Urothelium cell line (cell line): ENCODE results near the gene RNF144B.

Experiments
- DNase-seq: peaks from one replicate; pipeline ENCODE4 v3.0.0; 2011; ENCODE audit warnings: low spot score, mixed read lengths
- FAIRE-seq: peaks from 2 replicates; lab custom pipeline; 2011; peaks lifted over from hg19 to GRCh38; lab: Jason Lieb, UNC

Gene RNF144B

GRCh38 chr6:18473755-18474154 is 86.6 kb downstream of the RNF144B start:
- FAIRE-seq = no peak
- no peak for DNase-seq

- no peak for DNase-seq
- no peak for FAIRE-seq
Observed at GRCh38 chr6:18477301-18477941, 90.3 kb downstream of the RNF144B start.

GRCh38 chr6:18478610-18479009 is 91.5 kb downstream of the RNF144B start:
- FAIRE-seq = no peak
- DNase-seq = no peak

GRCh38 chr6:18481870-18482269 is 94.7 kb downstream of the RNF144B start:
- FAIRE-seq (no peak), DNase-seq (no peak)

- FAIRE-seq (no peak), DNase-seq (no peak)
Observed at GRCh38 chr6:18485660-18486435, 98.7 kb downstream of the RNF144B start.

- no peak for DNase-seq
- no peak for FAIRE-seq
Observed at GRCh38 chr6:18488004-18488403, 100.9 kb downstream of the RNF144B start.

DNA sequence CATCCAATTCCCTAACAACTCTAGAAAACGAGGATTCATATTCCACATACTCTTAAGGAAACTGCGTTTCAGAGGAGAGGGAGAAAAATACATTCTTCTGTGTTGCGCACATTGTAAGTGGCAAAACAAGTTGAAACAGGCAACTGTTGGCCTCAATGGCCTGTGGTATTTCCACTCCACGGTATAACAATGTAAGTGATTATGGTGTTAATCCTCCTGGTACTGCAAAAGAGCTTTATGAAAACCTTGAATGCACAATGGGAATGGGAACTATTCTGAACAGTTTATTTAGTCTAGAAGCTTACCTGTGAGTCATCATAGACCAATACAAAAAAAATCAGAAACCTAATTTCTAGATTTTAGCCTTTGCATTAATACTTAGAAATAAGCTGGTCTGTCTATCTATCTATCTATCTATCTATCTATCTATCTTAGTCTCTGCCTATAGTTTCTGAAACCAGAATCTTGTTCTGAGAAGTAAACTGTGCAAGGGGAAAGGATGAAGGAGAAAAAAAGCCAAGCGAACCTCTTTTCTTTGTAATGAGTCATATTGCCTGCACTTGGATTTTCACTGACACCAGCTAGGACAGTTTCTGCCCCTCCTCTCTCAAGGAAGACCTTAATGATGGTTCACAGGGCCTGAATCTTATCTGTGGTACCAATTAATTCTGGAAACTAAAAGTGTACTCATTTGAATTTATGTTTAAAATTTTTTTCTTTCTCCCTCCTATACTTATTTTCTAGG is 101.5 kb downstream of the RNF144B start:
- DNase-seq = peak; percentile 25

GRCh38 chr6:18489335-18489734 is 102.2 kb downstream of the RNF144B start:
- no peak for FAIRE-seq
- no peak for DNase-seq

More for the DNA sequence above, 101.5 kb downstream of the RNF144B start:
- FAIRE-seq = no peak

- FAIRE-seq = no peak
- DNase-seq = no peak
Observed at GRCh38 chr6:18491308-18492045, 104.3 kb downstream of the RNF144B start.

- FAIRE-seq = no peak
- DNase-seq = no peak
Observed at GRCh38 chr6:18492972-18493371, 105.8 kb downstream of the RNF144B start.

DNA sequence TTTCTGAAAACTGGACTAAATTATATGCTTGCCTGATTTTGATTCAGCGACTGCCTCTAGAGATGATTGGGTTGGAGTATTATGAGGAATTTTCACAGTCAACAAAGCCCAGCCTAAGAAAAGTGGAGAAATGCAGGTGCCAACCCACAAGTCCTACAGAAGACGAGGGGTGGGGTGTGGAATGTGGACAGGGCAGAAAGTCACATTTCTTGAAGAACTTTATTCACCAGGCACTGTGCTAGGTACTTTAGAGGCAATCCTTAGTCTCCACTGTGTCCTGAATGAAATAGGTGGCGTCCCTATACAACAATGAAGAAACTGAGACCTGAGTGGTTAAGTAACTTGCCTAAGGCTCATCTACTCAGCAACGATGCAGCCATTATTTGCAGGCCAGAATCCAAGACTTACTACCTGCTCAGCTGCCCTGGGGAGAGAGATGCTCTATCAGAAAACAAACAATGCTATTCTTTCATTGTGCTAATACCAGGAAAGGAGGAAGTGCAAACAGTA is 106.3 kb downstream of the RNF144B start:
- no peak for DNase-seq
- no peak for FAIRE-seq

- FAIRE-seq (no peak), DNase-seq (no peak)
Observed at GRCh38 chr6:18493925-18494324, 106.8 kb downstream of the RNF144B start.

DNA sequence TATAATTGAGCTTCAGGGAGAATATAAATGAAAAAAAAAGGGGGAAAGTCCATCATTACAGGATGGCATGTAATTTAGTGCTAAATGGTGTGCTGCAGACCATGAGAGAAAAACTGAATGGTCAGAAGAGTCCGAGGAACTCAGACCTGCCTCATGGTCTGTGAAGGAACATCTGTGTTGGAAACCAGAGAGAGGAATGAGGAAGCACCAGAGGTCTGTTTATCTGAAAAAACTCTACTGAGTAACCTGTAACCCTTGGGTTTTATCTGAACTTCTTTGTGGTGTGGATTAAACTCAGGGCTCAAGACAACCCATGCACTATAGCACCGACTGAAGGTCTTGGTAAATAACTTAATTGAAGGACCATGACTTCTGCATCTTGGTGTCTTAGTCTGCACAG is 108.1 kb downstream of the RNF144B start:
- DNase-seq (no peak), FAIRE-seq (no peak)

GRCh38 chr6:18496462-18496861 is 109.3 kb downstream of the RNF144B start:
- no peak for FAIRE-seq
- no peak for DNase-seq

- FAIRE-seq (no peak), DNase-seq (no peak)
Observed at GRCh38 chr6:18497006-18497405, 109.9 kb downstream of the RNF144B start.

DNA sequence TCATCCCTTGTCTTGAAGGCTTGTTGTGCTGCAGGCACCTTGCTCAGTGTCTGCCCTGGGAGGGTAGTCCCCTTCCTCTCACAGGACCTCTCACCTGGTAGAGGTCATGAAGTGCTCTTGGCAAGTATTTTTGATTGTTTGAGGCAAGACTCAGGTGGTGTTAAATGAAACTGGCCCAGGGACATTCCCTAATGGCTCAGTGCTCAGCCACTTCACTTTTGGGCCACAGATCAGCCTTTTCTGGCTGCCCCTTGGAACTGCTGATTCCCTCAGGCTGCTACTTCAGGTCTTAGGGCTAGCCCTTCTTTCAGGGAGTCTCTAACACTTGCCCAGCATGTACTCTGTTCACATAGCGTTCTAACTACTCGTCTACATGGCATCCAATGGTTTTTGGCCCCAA is 111.3 kb downstream of the RNF144B start:
- no peak for FAIRE-seq

GRCh38 chr6:18500921-18501662 is 113.9 kb downstream of the RNF144B start:
- no peak for FAIRE-seq

More for the DNA sequence above, 111.3 kb downstream of the RNF144B start:
- DNase-seq = no peak

GRCh38 chr6:18501663-18502013 is 114.5 kb downstream of the RNF144B start:
- DNase-seq = no peak
- FAIRE-seq = no peak

More at GRCh38 chr6:18500921-18501662, 113.9 kb downstream of the RNF144B start:
- no peak for DNase-seq

GRCh38 chr6:18503206-18503592 is 116.0 kb downstream of the RNF144B start:
- FAIRE-seq (no peak), DNase-seq (no peak)

GRCh38 chr6:18503593-18504231 is 116.6 kb downstream of the RNF144B start:
- FAIRE-seq = no peak
- DNase-seq = peak; percentile 60
